Chondrocyte (in vitro differentiated cells): ENCODE data around the gene GTF3C4. TPM values are rescaled to one million over a fixed set of nuclear protein-coding genes. Genes with fewer than 3 reads are reported as not detected.

Experiments
- DNase-seq: peaks from one replicate; pipeline ENCODE4 v3.0.0; 2021; ENCODE audit warnings: mixed read lengths, low spot score
- H3K27ac Mint-ChIP-seq: one replicate; pipeline ENCODE4 v1.8.0; 2021; ENCODE audit warnings: mild to moderate bottlenecking, moderate library complexity, mixed read lengths; ENCODE audit not compliant: unreplicated experiment
- H3K27me3 Mint-ChIP-seq: 2 replicates; pipeline ENCODE4 v1.8.0; 2021; ENCODE audit warnings: low read depth, mixed read lengths
- H3K36me3 Mint-ChIP-seq: 2 replicates; pipeline ENCODE4 v1.8.0; 2021; ENCODE audit warnings: low read depth, mixed read lengths
- H3K4me1 Mint-ChIP-seq: 2 replicates; pipeline ENCODE4 v1.8.0; 2021; ENCODE audit warnings: low read depth, mild to moderate bottlenecking, mixed read lengths
- H3K4me3 Mint-ChIP-seq: one replicate; pipeline ENCODE4 v1.8.0; 2021; ENCODE audit warnings: mild to moderate bottlenecking, moderate library complexity, mixed read lengths; ENCODE audit not compliant: unreplicated experiment
- H3K9me3 Mint-ChIP-seq: 2 replicates; pipeline ENCODE4 v1.8.0; 2021; ENCODE audit warnings: low read depth, mixed read lengths
- total RNA-seq: library from RNA; stranded (reverse); gene quantifications from 3 replicates; pipeline ENCODE4 v1.2.1, GENCODE V29; 2021
- TF ChIP-seq, protein P1 (sequence below): fragments of 200-600 bp; sonication (generic); IDR thresholded peaks from 2 replicates; pipeline ENCODE4 v1.5.0; 2021; ENCODE audit warnings: antibody characterized with exemption, mild to moderate bottlenecking, moderate library complexity

The GTF3C4 gene
- total RNA-seq, 1 donor from 2014 or later = 16.6 TPM

- Mint-ChIP-seq H3K4me1 (peaks cover 11% of the 10 kb centered on the region), H3K27ac (no peak overlapping the region), H3K27me3 (peaks cover 45% of the 10 kb centered on the region), H3K9me3 (no peaks in the 10 kb centered on the region), H3K4me3 (no peak overlapping the region), H3K36me3 (peaks cover 2% of the 10 kb centered on the region)
- TF ChIP-seq, protein P1, sequence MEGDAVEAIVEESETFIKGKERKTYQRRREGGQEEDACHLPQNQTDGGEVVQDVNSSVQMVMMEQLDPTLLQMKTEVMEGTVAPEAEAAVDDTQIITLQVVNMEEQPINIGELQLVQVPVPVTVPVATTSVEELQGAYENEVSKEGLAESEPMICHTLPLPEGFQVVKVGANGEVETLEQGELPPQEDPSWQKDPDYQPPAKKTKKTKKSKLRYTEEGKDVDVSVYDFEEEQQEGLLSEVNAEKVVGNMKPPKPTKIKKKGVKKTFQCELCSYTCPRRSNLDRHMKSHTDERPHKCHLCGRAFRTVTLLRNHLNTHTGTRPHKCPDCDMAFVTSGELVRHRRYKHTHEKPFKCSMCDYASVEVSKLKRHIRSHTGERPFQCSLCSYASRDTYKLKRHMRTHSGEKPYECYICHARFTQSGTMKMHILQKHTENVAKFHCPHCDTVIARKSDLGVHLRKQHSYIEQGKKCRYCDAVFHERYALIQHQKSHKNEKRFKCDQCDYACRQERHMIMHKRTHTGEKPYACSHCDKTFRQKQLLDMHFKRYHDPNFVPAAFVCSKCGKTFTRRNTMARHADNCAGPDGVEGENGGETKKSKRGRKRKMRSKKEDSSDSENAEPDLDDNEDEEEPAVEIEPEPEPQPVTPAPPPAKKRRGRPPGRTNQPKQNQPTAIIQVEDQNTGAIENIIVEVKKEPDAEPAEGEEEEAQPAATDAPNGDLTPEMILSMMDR = no peak
- no peak for DNase-seq
These were observed 69.5 kb downstream of the GTF3C4 start for GRCh38 chr9:132739710-132740310.

DNA sequence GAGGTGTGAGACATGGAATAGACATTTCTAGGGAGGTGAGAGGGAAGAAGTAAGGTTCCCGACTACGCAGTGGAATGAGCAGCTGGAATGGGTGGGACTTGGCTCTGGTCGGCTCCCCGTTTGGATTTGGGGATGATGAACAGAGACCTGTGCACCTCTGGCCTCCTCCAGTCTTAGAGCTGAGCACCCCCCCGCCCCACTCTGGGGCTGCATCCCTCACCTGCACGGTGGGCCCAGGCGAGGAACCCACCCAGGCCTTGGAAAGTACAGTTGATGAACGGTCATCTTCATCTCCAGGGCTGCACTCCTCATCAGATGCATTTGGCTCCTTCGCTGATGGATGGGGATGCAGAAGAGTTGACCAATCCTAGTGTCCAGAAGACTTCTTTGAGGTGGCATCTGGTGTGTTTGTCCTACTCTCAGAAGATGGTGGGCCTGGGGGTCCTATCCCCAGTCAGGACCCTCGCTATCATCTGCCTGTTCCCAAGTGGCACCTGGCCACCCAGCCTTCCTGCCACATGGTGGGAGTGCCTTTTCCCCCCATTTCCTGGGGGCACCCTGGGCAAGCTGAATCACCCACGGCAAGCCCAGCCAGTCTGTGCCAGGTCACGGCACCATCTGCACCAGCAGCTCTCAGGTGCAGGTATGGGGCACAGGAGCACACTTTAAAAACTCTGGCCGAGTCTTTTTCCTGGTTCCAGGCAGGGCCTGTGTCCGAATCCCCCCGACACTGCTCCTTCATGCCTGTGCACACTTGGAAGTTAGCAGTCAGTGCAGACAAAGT lies 70.5 kb downstream of the GTF3C4 start:
- no peak for DNase-seq
- peaks cover 18% of the 10 kb centered on the region for H3K4me1 Mint-ChIP-seq
- H3K4me3 Mint-ChIP-seq = no peak overlapping the region
- H3K27ac Mint-ChIP-seq = no peak overlapping the region
- H3K27me3 Mint-ChIP-seq = peaks cover 53% of the 10 kb centered on the region
- TF ChIP-seq, protein P1 = no peak
- H3K36me3 Mint-ChIP-seq = peaks cover 2% of the 10 kb centered on the region
- H3K9me3 Mint-ChIP-seq = no peaks in the 10 kb centered on the region

GRCh38 chr9:132742821-132743311 lies 72.6 kb downstream of the GTF3C4 start:
- DNase-seq = no peak
- Mint-ChIP-seq H3K4me1 (peaks cover 18% of the 10 kb centered on the region), H3K4me3 (no peak overlapping the region), H3K27me3 (peaks cover 50% of the 10 kb centered on the region), H3K27ac (no peak overlapping the region), H3K36me3 (peaks cover 2% of the 10 kb centered on the region), H3K9me3 (no peaks in the 10 kb centered on the region)
- TF ChIP-seq, protein P1 = no peak

- peaks cover 18% of the 10 kb centered on the region for H3K4me1 Mint-ChIP-seq
- TF ChIP-seq, protein P1 = no peak
These were observed 73.7 kb downstream of the GTF3C4 start for GRCh38 chr9:132743931-132744479.

More at GRCh38 chr9:132743931-132744479, 73.7 kb downstream of the GTF3C4 start:
- DNase-seq = no peak
- peaks cover 2% of the 10 kb centered on the region for H3K36me3 Mint-ChIP-seq
- H3K4me3 Mint-ChIP-seq = no peak overlapping the region
- H3K9me3 Mint-ChIP-seq = no peaks in the 10 kb centered on the region
- no peak overlapping the region for H3K27ac Mint-ChIP-seq
- peaks cover 50% of the 10 kb centered on the region for H3K27me3 Mint-ChIP-seq

Other genes with a start within 250 kb of the GTF3C4 start
- not detected in 3 replicates for gene BARHL1, start 87.9 kb upstream of the GTF3C4 start, total RNA-seq
- gene DDX31, start 481 bp upstream of the GTF3C4 start, total RNA-seq = 11.3 to 13.4 TPM (median 11.9 TPM) in 3 replicates
- gene AK8, start 207.8 kb downstream of the GTF3C4 start, total RNA-seq = 0.22 to 1.5 TPM (median 0.33 TPM) in 3 replicates
- gene SPACA9, start 208.4 kb downstream of the GTF3C4 start, total RNA-seq = 3.3 to 5.4 TPM (median 3.7 TPM) in 3 replicates